ENCODE data around the gene APBB1IP. TPM values are rescaled to one million over a fixed set of nuclear protein-coding genes. Genes with fewer than 3 reads are reported as not detected.
"Not testable (repeated sequence)": the region's sequence is repeated elsewhere in the genome, so short reads cannot be mapped to it uniquely, and the experiment has no call there.

APBB1IP gene
- 66.2 and 67.2 TPM in 2 replicates for total RNA-seq

- intact Hi-C loops (cut with micrococcal nuclease): loop anchor here (1.0 to 10.0 kb wide), 4 partner anchors 8 to 117 kb away; no protein-coding TSS in a partner anchor
Observed at GRCh38 chr10:26437637-26438461, at the start of gene APBB1IP. APBB1IP (plus strand) TSS chr10:26438341; CDS start chr10:26492327, 53,986 bp downstream.

GRCh38 chr10:26389533-26389932 is 48.6 kb upstream of the APBB1IP start:
- intact Hi-C loops (cut with micrococcal nuclease): no loop called here

GRCh38 chr10:26391701-26392695 is 46.1 kb upstream of the APBB1IP start:
- intact Hi-C loops (cut with micrococcal nuclease): no loop called here

GRCh38 chr10:26398353-26398752 is 39.8 kb upstream of the APBB1IP start:
- intact Hi-C loops (cut with micrococcal nuclease): not testable (repeated sequence)

GRCh38 chr10:26407406-26407969 is 30.7 kb upstream of the APBB1IP start:
- intact Hi-C loops (cut with micrococcal nuclease): no loop called here

- intact Hi-C loops (cut with micrococcal nuclease): no loop called here
Observed at GRCh38 chr10:26408858-26409494, 29.2 kb upstream of the APBB1IP start.

- intact Hi-C loops (cut with micrococcal nuclease): no loop called here
Observed at GRCh38 chr10:26410356-26410755, 27.8 kb upstream of the APBB1IP start.

- intact Hi-C loops (cut with micrococcal nuclease): no loop called here
Observed at GRCh38 chr10:26412932-26413331, 25.2 kb upstream of the APBB1IP start.

- intact Hi-C loops (cut with micrococcal nuclease): no loop called here
Observed at GRCh38 chr10:26413375-26413774, 24.8 kb upstream of the APBB1IP start.

GRCh38 chr10:26417136-26417535 is 21.0 kb upstream of the APBB1IP start:
- intact Hi-C loops (cut with micrococcal nuclease): no loop called here

GRCh38 chr10:26422977-26423376 is 15.2 kb upstream of the APBB1IP start:
- intact Hi-C loops (cut with micrococcal nuclease): no loop called here

GRCh38 chr10:26423722-26424121 is 14.4 kb upstream of the APBB1IP start:
- intact Hi-C loops (cut with micrococcal nuclease): no loop called here

- intact Hi-C loops (cut with micrococcal nuclease): loop anchor here (1.0 to 10.0 kb wide), 3 partner anchors 8 to 124 kb away; partner anchors contain the start of gene APBB1IP
Observed at GRCh38 chr10:26430641-26431163, 7.4 kb upstream of the APBB1IP start.

GRCh38 chr10:26432938-26433337 is 5.2 kb upstream of the APBB1IP start:
- intact Hi-C loops (cut with micrococcal nuclease): loop anchor here (10.0 kb wide), 1 partner anchor 122 kb away; no protein-coding TSS in a partner anchor

- intact Hi-C loops (cut with micrococcal nuclease): loop anchor here (10.0 kb wide), 1 partner anchor 119 kb away; no protein-coding TSS in a partner anchor
Observed at GRCh38 chr10:26435852-26436251, 2.3 kb upstream of the APBB1IP start.

- intact Hi-C loops (cut with micrococcal nuclease): loop anchor here (10.0 kb wide), 1 partner anchor 118 kb away; no protein-coding TSS in a partner anchor
Observed at GRCh38 chr10:26436848-26437247, 1.3 kb upstream of the APBB1IP start.

GRCh38 chr10:26438534-26439341 is 597 bp downstream of the APBB1IP start:
- intact Hi-C loops (cut with micrococcal nuclease): loop anchor here (1.0 to 10.0 kb wide), 4 partner anchors 8 to 116 kb away; no protein-coding TSS in a partner anchor

- intact Hi-C loops (cut with micrococcal nuclease): loop anchor here (2.0 to 10.0 kb wide), 5 partner anchors 43 to 1895 kb away; partner anchors contain the start of genes PDSS1 and RAB18
Observed at GRCh38 chr10:26439406-26440087, 1.4 kb downstream of the APBB1IP start.

- intact Hi-C loops (cut with micrococcal nuclease): loop anchor here (10.0 kb wide), 3 partner anchors 255 to 1895 kb away; partner anchors contain the start of genes PDSS1 and RAB18
Observed at GRCh38 chr10:26440088-26440470, 1.9 kb downstream of the APBB1IP start.
